ENCODE data around the gene PERM1. TPM values are rescaled to one million over a fixed set of nuclear protein-coding genes. Genes with fewer than 3 reads are reported as not detected.

PERM1 gene
- total RNA-seq, 6 donors from 2014 or later = 0.15 to 1.0 (median 0.36) TPM; not detected in 2

DNA sequence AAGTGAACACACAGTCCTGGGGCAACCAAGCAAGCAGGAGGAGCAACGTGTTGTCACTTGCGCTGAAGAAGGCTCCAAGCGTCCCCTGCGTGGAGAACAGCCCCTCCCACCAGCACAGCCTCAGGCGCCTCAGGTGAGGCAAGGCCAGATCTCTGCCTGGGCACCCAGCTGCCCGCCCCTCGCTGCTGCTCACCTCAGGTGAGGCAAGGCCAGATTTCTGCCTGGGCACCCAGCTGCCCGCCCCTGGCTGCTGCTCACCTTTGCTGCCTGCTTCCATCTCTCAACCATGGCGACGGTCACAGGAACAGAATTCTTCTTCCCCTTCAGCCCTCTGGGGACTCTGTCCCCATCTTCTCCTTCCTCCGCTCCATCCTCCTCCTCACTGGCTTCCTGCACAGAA is 25.3 kb downstream of the PERM1 start:
- Histone ChIP-seq H3K9me3 (no peaks in the 10 kb centered on the region), H3K4me3 (no peak overlapping the region), H3K27me3 (no peaks in the 10 kb centered on the region), H3K36me3 (peaks cover 20 to 57% (median 53%) of the 10 kb centered on the region in 4 donors), H3K27ac (no peak overlapping the region), H3K4me1 (peaks cover 27 to 44% (median 28%) of the 10 kb centered on the region in 4 donors)
- WGBS, 2 donors = 94 to 95% methylated on average over 11 of the region's 11 CpGs
- DNase-seq (peak in 1 of 2 donors; percentile 56), ATAC-seq (ENCODE audit: low FRiP score in 2 of 2) (no peak)
- TF ChIP-seq, protein P1, sequence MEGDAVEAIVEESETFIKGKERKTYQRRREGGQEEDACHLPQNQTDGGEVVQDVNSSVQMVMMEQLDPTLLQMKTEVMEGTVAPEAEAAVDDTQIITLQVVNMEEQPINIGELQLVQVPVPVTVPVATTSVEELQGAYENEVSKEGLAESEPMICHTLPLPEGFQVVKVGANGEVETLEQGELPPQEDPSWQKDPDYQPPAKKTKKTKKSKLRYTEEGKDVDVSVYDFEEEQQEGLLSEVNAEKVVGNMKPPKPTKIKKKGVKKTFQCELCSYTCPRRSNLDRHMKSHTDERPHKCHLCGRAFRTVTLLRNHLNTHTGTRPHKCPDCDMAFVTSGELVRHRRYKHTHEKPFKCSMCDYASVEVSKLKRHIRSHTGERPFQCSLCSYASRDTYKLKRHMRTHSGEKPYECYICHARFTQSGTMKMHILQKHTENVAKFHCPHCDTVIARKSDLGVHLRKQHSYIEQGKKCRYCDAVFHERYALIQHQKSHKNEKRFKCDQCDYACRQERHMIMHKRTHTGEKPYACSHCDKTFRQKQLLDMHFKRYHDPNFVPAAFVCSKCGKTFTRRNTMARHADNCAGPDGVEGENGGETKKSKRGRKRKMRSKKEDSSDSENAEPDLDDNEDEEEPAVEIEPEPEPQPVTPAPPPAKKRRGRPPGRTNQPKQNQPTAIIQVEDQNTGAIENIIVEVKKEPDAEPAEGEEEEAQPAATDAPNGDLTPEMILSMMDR (IDR thresholded peaks at IDR 0.05) = no peak
- TF ChIP-seq POLR2AphosphoS5 (IDR thresholded peaks at IDR 0.05) = no peak
- TF ChIP-seq POLR2A (IDR thresholded peaks at IDR 0.05) = no peak
- no peak for TF ChIP-seq EP300 (IDR thresholded peaks at IDR 0.05)

DNA sequence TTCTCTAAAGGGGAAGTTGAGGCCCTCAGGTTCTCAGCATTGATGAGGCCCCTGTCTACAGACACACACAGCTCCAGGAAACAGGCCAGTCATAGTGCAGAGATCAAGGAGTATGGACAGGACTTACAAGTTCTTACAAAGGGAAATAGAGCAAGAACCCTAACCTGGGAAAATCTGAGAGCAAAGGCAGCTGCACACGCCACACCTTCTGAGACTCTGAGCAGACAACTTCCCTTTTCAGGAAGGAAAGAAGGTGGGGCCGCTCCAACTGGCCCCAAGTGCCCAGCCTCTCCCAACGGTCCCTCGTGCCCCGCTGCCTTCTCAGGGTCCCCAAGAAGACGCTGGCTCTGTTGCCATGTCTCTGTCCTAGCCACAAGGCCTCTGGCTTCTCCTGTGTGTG is 26.4 kb downstream of the PERM1 start:
- TF ChIP-seq, protein P1 (IDR thresholded peaks at IDR 0.05) = no peak
- no peak for TF ChIP-seq POLR2AphosphoS5 (IDR thresholded peaks at IDR 0.05)
- no peak for TF ChIP-seq POLR2A (IDR thresholded peaks at IDR 0.05)
- TF ChIP-seq EP300 (IDR thresholded peaks at IDR 0.05) = no peak
- Histone ChIP-seq H3K36me3 (peaks cover 20 to 69% (median 62%) of the 10 kb centered on the region in 4 donors), H3K4me1 (peaks cover 21 to 35% (median 22%) of the 10 kb centered on the region in 4 donors), H3K9me3 (no peaks in the 10 kb centered on the region), H3K27ac (no peak overlapping the region), H3K27me3 (no peaks in the 10 kb centered on the region), H3K4me3 (no peak overlapping the region)
- ATAC-seq (ENCODE audit: low FRiP score in 2 of 2) (no peak), DNase-seq (peak in 1 of 2 donors; percentile 24)
- 77 to 80% methylated on average over 6 of the region's 6 CpGs for WGBS, 2 donors

- Histone ChIP-seq H3K27ac (no peak overlapping the region), H3K36me3 (peaks cover 20 to 74% (median 68%) of the 10 kb centered on the region in 4 donors), H3K4me3 (no peak overlapping the region), H3K9me3 (no peaks in the 10 kb centered on the region), H3K27me3 (no peaks in the 10 kb centered on the region), H3K4me1 (peaks cover 18 to 31% (median 20%) of the 10 kb centered on the region in 4 donors)
- no peak for ATAC-seq (ENCODE audit: low FRiP score in 2 of 2)
- WGBS, 2 donors = 90 to 92% methylated on average over 13 of the region's 13 CpGs
- DNase-seq = peak in 1 of 2 donors; percentile 46
- TF ChIP-seq POLR2AphosphoS5 (IDR thresholded peaks at IDR 0.05) = no peak
- TF ChIP-seq EP300 (IDR thresholded peaks at IDR 0.05) = no peak
- TF ChIP-seq, protein P1 (IDR thresholded peaks at IDR 0.05) = no peak
- no peak for TF ChIP-seq POLR2A (IDR thresholded peaks at IDR 0.05)
Observed at GRCh38 chr1:954927-955326, 27.0 kb downstream of the PERM1 start.

DNA sequence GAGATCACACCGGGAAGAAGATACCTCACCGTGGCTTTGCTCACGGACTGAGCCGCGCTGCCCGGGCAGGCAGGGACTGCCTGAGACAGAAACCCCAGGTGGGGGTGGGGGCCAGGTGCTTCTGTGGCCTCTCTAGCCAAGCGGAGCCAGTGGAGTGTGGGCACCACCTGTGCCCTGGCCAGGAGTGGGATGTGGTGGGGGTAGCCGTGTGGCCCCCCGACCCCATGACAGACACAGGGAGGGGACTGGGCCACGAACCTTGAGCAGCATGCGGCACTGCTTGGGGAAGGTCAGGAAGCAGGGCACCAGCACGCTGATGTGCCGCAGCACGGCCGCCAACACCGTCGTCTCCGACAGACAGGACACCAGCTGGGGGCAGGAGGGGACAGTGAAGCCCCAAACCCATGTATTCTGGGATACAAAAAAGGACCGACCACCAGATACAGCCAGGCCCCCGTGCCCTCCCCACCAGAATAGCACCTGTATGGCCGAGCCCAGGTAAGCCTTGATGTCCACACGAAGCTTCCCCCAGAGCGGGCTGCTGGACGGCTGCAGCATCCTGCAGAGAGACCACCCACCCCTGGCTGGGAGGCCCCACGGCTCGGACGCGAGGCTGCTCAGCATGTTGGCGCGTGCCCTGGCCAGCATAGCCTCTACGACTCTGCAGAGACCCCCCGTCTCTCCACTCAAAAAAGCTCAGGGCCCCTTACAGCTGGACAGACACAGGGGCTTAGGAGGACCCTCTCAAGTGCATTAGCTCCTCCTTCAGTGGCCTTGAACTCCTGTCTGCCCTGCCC is 28.2 kb downstream of the PERM1 start:
- H3K9me3 ChIP-seq = no peaks in the 10 kb centered on the region
- H3K27ac ChIP-seq = no peak overlapping the region
- H3K4me3 ChIP-seq = no peak overlapping the region
- peaks cover 11 to 22% (median 14%) of the 10 kb centered on the region in 4 donors for H3K4me1 ChIP-seq
- peak in 1 of 2 donors; percentile 75 for DNase-seq
- no peaks in the 10 kb centered on the region for H3K27me3 ChIP-seq
- peaks cover 20 to 86% (median 80%) of the 10 kb centered on the region in 4 donors for H3K36me3 ChIP-seq
- no peak for ATAC-seq (ENCODE audit: low FRiP score in 2 of 2)
- TF ChIP-seq, protein P1 (IDR thresholded peaks at IDR 0.05) = no peak
- TF ChIP-seq POLR2AphosphoS5 (IDR thresholded peaks at IDR 0.05) = no peak
- TF ChIP-seq EP300 (IDR thresholded peaks at IDR 0.05) = no peak
- no peak for TF ChIP-seq POLR2A (IDR thresholded peaks at IDR 0.05)
- WGBS, 2 donors = 92 to 95% methylated on average over 14 to 32 of the region's 32 CpGs

Measured in upper lobe of left lung (tissue), 6 donors.